ENCODE data around the gene P2RY8.
"Not testable (repeated sequence)": the region's sequence is repeated elsewhere in the genome, so short reads cannot be mapped to it uniquely, and the experiment has no call there.

DNA sequence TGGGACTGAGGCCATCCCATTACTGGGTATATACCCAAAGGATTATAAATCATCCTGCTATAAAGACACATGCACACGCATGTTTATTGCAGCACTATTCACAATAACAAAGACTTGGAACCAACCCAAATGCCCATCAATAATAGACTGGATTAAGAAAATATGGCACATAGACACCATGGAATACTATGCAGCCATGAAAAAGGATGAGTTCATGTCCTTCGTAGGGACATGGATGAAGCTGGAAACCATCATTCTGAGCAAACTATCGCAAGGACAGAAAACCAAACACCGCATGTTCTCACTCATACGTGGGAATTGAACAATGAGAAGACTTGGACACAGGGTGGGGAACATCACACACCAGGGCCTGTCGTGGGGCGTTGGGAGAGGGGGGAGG, 27.1 kb upstream of the P2RY8 start:
- not testable (repeated sequence) for TF ChIP-seq EZH2phosphoT487 (IDR thresholded peaks at IDR 0.05; ENCODE audit: low read length); EZH2 (optimal IDR thresholded peaks at IDR 0.05; ENCODE audit: low read depth, low read length)
- TF ChIP-seq, protein P1, sequence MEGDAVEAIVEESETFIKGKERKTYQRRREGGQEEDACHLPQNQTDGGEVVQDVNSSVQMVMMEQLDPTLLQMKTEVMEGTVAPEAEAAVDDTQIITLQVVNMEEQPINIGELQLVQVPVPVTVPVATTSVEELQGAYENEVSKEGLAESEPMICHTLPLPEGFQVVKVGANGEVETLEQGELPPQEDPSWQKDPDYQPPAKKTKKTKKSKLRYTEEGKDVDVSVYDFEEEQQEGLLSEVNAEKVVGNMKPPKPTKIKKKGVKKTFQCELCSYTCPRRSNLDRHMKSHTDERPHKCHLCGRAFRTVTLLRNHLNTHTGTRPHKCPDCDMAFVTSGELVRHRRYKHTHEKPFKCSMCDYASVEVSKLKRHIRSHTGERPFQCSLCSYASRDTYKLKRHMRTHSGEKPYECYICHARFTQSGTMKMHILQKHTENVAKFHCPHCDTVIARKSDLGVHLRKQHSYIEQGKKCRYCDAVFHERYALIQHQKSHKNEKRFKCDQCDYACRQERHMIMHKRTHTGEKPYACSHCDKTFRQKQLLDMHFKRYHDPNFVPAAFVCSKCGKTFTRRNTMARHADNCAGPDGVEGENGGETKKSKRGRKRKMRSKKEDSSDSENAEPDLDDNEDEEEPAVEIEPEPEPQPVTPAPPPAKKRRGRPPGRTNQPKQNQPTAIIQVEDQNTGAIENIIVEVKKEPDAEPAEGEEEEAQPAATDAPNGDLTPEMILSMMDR (IDR thresholded peaks at IDR 0.05; ENCODE audit: low read length) = not testable (repeated sequence)

All from MM.1S (cell line).